ENCODE results near the gene RMI1.
"Not testable (repeated sequence)": the region's sequence is repeated elsewhere in the genome, so short reads cannot be mapped to it uniquely, and the experiment has no call there.

The RMI1 gene

DNA sequence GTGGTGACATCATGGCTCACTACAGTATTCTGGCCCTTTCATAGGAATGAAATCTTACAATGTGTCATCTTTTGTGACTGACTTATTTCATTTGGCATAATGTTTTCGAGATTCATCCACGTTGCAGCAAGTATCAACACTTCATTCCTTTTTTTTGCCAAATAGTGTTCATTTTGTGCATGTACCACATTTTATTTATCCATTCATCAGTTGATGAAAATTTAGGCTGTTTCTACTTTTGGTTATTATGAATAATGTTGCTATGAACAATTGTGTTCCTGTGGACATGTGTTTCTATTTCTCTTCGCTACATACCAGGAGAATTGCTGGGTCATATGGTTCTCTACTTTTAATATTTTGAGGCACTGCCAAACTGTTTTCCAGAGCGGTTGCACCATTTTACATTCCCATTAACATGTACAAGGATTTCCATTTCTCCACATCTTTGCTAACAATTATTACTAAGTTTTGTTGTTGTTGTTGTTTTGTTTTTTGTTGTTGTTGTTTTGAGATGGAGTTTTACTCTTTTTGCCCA, 43.5 kb downstream of the RMI1 start:
- DNase-seq: no peak

DNA sequence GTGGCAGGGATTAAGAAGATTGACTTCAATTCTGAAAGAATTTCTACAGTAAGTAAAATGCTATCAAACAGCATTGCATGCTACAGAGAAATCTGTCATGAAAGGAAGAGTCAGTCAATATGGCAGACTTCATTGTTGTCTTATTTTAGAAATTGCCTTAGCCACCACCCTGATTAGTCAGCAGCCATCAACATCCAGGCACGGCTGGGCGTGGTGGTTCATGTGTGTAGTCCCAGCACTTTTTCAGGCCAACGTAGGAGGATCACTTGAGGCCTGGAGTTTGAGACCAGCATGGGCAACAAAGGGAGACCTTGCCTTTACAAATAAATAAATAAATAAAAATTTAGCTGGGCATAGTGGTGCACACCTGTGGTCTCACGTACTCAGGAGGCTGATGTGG, 46.6 kb downstream of the RMI1 start:
- no peak for DNase-seq

- no peak for DNase-seq
These were observed 50.9 kb downstream of the RMI1 start for GRCh38 chr9:84031534-84031933.

DNA sequence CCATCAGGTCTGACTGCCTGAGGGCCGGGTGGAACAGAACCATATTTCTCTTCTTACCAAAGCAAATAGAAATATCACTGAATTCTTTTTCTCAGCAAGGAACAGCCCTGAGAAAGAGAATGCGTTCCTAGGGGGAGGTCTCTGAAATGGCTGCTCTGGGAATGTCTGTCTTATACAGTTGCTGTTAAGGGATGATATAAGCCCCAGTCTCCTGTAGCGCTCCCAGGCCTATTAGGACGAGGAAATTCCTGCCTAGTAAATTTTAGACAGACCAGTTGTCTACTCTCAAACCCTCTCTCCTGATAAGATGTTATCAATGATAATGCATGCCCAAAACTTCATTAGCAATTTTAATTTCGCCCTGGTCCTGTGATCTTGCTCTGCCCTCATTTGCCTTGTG, 61.3 kb downstream of the RMI1 start:
- DNase-seq: not testable (repeated sequence)

DNA sequence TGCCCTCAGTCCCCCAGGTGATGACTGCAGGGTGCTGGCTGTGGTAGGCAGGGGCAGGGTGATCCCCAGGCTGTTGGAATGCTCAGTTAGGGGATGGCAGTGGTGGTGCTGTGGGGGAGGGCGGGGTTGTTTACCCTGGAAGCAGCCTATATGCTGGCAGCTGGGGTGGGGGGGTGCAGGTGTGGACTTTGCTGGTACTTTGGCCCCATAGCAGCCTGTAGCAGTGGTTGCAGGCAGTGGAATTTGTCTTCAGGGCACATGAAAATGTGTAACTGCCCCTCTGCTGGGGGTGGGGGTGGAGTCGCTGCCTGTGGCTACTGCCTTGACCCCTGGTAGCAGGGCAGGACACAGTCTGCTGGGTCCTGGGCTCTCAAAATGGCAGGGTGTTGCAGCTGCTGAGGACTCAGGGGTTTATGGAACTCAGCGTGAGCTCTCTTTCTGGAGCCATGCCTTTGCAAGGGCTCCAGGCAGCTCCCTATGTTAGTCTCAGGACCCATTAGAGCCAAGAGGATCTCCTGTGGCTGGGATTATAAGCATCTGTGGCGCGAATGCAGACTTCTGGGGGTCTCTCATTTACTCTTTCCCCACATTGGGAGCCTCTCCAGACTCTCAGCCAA, 65.0 kb downstream of the RMI1 start:
- no peak for DNase-seq
